Activated CD4-positive, alpha-beta T cell treated with anti-CD3 and anti-CD28 coated beads, Interleukin-2, amount 50 U/mL, for 24 hours (primary cell): ENCODE results near the gene RHBDL3.
"Not testable (repeated sequence)": the region's sequence is repeated elsewhere in the genome, so short reads cannot be mapped to it uniquely, and the experiment has no call there.

Experiments
- DNase-seq, 2 donors: peaks; one replicate each; pipeline ENCODE4 v3.0.0-alpha.2; 2020; ENCODE audit warnings: low read depth in 1 of 2, low spot score in 1 of 2

The RHBDL3 gene

DNA sequence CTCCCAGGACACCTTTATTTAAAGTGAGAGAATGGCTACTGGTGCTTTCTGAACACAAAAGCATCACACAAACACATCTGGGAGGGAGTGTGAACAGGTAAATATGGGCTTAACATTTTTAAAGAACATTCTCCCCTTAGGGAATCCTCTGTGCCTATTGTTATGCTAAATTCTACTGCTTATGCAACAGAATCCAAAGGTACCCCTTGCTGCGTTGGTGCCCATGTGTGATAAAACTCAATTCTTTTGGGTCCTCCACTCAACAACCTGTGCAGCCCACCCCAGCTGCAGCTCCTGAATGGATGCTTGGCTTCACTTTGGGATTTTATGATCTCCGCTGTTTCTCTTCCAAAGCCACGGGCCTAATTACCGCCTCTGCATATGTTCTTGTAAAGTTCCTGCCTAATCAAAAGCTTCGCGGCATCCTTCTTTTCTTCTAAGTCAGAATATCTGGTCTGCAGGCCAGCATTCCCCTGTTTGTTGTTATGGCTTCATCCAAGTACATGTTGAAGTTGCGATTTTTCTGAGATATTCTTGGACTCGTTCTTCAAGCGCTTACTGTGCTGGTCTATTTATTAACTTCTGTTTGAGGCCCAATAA is 23.9 kb downstream of the RHBDL3 start:
- no peak for DNase-seq

- DNase-seq = no peak
Measured at GRCh38 chr17:32292094-32292493, 26.5 kb downstream of the RHBDL3 start.

DNA sequence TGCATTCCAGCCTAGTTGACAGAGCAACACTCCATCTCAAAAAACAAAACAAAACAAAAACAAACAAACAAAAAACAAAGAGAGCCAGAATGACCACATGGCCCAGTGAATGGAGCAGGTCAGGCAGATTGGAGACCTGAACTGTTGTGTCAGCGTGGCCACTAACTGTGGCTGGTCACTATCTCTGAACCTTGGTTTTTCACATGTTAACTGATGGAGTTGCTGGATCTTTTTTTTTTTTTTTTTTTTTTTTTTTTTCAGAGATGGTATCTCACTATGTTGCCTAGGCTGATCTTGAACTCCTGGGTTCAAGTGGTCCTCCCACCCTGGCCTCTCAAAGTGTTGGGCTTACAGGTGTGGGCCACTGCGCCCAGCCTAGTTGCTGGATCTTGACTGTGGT is 31.8 kb downstream of the RHBDL3 start:
- no peak for DNase-seq

GRCh38 chr17:32297860-32298259 is 32.2 kb downstream of the RHBDL3 start:
- no peak for DNase-seq

- DNase-seq = no peak
Measured at GRCh38 chr17:32298298-32298697, 32.7 kb downstream of the RHBDL3 start.

- DNase-seq = no peak
Measured at GRCh38 chr17:32298721-32299579, 33.3 kb downstream of the RHBDL3 start.

GRCh38 chr17:32299580-32300164 is 34.0 kb downstream of the RHBDL3 start:
- no peak for DNase-seq

DNA sequence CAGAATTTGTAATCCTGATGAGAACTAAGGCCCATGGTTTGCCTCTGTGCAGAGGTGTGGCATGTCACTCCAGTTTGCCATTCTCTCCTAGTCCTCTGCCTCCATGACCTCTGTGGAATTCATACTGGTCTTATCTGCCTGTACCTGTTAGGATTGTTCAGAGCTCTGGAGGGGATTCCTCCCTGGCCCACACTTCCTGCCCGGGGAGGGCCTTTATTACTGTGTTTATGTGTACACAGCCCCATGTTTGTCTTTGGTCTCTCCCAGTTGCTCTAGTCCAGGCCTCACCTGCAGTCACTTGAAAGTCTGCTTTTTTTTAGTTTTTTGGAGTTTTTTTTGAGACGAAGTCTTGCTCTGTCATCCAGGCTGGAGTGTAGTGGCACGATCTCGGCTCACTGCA is 36.4 kb downstream of the RHBDL3 start:
- no peak for DNase-seq

- no peak for DNase-seq
Measured at GRCh38 chr17:32302860-32303649, 37.4 kb downstream of the RHBDL3 start.

DNA sequence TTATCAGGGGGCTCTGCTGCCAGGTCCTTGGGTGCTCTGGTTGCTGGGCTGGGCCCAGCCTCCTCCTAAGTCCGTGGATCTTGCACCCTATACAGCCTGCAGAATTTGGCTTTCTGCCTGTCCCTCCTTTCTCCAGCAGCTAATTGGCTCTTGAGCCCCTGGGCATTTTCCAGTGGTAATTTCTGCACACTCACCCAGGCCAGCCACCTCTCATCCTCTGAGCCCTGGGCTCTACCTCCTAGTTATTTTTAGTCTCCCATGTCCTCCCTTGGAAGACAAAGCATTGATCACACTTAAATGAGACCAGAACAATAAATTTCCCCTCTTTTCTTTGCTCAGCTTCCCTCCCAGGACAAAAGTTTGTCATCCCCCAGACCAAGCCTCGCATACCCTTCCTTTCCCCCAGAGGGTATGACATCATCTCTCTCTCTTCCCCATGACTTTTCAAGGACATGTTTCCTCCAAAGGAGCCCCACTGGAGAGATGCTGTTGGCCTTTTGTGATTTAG is 38.2 kb downstream of the RHBDL3 start:
- no peak for DNase-seq

DNA sequence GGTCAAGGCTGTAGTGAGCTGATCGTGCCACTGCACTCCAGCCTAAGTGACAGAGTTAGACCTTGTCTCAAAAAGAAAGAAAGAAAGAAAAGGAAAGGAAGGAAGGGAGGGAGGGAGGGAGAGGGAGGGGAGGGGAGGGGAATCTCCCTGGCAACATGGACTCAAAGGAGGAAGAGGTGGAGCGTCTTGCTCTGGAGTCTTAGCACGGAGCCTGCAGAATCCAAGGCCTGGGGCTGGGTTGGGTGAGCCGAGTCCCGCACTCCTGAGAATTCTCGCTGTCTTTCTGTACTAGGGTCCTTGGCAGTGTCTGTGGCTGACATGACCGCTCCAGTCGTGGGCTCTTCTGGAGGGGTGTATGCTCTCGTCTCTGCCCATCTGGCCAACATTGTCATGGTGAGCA is 39.4 kb downstream of the RHBDL3 start:
- no peak for DNase-seq

- no peak for DNase-seq
Measured at GRCh38 chr17:32307658-32308057, 42.0 kb downstream of the RHBDL3 start.

DNA sequence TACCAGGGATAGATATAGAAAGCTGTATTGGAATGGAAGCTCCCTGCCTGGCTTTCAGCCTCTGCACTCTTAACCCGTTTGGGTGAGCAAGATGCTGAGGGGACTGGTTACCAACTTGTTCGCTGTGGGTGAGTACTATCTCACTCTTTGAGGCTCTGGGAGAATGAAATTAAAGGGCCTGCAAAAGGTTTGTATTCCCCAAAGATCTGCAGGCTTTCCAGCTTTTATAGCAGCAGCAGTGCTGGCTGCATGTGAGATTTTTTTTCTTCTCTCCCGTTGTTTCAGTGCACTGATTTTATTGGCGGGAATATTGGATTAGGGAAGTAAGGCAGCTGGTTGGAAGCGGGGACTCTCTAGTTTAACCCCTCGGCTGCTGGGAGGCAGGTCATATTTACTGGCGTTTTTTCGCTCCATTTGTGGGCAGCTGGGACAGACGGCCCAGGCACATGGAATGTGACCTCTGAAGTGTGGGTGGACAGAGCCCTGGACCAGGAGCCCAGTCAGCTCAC is 45.5 kb downstream of the RHBDL3 start:
- no peak for DNase-seq

GRCh38 chr17:32314636-32315035 is 49.0 kb downstream of the RHBDL3 start:
- DNase-seq = no peak

- no peak for DNase-seq
Measured at GRCh38 chr17:32315171-32315570, 49.5 kb downstream of the RHBDL3 start.

DNA sequence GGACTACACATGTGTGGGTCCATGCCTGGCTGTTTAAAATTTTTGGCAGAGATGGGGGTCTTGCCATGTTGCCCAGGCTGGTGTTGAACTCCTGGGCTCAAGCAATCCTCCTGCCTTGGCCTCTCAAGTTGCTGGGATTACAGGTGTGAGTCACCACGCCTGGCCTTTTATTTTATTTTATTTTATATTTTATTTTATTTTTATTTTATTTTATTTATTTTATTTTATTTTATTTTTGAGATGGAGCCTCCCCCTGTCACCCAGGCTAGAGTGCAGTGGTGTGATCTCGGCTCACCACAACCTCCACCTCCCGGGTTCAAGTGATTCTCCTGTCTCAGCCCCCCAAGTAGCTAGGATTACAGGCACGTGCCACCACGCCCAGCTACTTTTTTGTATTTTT is 51.0 kb downstream of the RHBDL3 start:
- DNase-seq = not testable (repeated sequence)

- DNase-seq = no peak
Measured at GRCh38 chr17:32317353-32317752, 51.7 kb downstream of the RHBDL3 start.

GRCh38 chr17:32318071-32318470 is 52.4 kb downstream of the RHBDL3 start:
- no peak for DNase-seq

DNA sequence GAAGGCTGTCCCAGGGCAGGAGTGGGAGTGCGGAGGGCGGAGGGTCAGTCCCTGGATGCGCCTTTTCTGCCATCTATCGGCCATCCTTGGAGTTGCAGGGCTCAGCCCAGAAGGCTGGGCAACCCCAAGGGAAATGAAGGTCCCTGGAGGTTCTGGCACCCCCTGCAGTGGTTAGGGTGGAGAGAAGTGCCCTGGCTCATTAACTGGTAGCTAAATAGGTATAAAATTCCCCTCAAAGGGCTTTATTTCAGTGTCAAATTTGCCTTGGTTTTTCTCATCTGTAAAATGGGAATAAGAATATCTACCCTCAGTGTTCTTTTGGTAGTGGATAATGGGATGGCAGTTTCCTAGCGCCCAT is 53.9 kb downstream of the RHBDL3 start:
- peak; percentile 58 to 65 for DNase-seq

DNA sequence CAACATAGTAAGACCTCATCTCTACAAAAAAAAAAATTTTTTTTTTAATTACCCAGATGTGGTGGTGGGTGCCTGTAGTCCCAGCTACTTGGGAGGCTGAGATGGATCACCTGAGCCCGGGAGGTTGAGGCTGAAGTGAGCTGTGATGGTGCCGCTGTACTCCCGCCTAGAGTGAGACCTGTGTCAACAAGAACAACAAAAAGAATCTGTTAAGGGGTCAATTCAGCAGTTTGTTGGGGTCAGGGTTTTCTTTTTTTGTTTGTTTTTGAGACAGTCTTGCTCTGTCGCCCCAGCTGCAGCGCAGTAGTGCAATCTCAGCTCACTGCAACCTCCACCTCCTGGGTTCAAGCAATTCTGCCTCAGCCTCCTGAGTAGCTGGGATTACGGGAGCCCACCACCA is 54.4 kb downstream of the RHBDL3 start:
- DNase-seq = not testable (repeated sequence)

GRCh38 chr17:32320847-32321246 is 55.2 kb downstream of the RHBDL3 start:
- no peak for DNase-seq
